IPS-20b (cell line): Measurements from ENCODE around the gene VWA8.

Source experiments
- H3K27ac ChIP-seq: one replicate; pipeline ENCODE4 v1.5.1; 2013; ENCODE audit warnings: low read length
- H3K27me3 ChIP-seq: 2 replicates; pipeline ENCODE4 v1.6.1; 2013; ENCODE audit warnings: mild to moderate bottlenecking, low read length, inconsistent platforms; ENCODE audit not compliant: insufficient read depth
- H3K36me3 ChIP-seq: 2 replicates; pipeline ENCODE4 v1.6.1; 2013; ENCODE audit warnings: low read depth, mild to moderate bottlenecking, inconsistent platforms, low read length, moderate library complexity; ENCODE audit not compliant: insufficient read depth
- H3K4me1 ChIP-seq: 2 replicates; pipeline ENCODE4 v1.6.1; 2013; ENCODE audit warnings: mild to moderate bottlenecking, control low read depth, inconsistent platforms, low read length, moderate library complexity; ENCODE audit not compliant: insufficient read depth
- H3K4me3 ChIP-seq: 2 replicates; pipeline ENCODE4 v1.5.1; 2013; ENCODE audit warnings: mild to moderate bottlenecking, low read length, inconsistent platforms
- H3K9ac ChIP-seq: 2 replicates; pipeline ENCODE4 v1.6.1; 2013; ENCODE audit warnings: low read depth, mild to moderate bottlenecking, inconsistent platforms, low read length, moderate library complexity
- H3K9me3 ChIP-seq: 2 replicates; pipeline ENCODE4 v1.6.1; 2013; ENCODE audit warnings: mild to moderate bottlenecking, low read depth, low read length, inconsistent platforms; ENCODE audit not compliant: insufficient read depth

VWA8 gene

GRCh38 chr13:41568143-41568971, 392.6 kb downstream of the VWA8 start:
- no peak overlapping the region for H3K9ac ChIP-seq
- no peaks in the 10 kb centered on the region for H3K36me3 ChIP-seq
- no peak overlapping the region for H3K27ac ChIP-seq
- H3K4me1 ChIP-seq, result no peaks in the 10 kb centered on the region; the same call in 1 of the 2 replicates
- H3K4me3 ChIP-seq, result no peak overlapping the region
- H3K27me3 ChIP-seq, result no peaks in the 10 kb centered on the region
- H3K9me3 ChIP-seq, result no peaks in the 10 kb centered on the region

- H3K9me3 ChIP-seq, result no peaks in the 10 kb centered on the region
- H3K9ac ChIP-seq, result no peak overlapping the region
- H3K36me3 ChIP-seq, result no peaks in the 10 kb centered on the region
- H3K27me3 ChIP-seq, result no peaks in the 10 kb centered on the region
- no peaks in the 10 kb centered on the region; the same call in 1 of the 2 replicates for H3K4me1 ChIP-seq
- H3K4me3 ChIP-seq, result no peak overlapping the region
- H3K27ac ChIP-seq, result no peak overlapping the region
These were observed 393.5 kb downstream of the VWA8 start for GRCh38 chr13:41567363-41567762.

- no peaks in the 10 kb centered on the region for H3K9me3 ChIP-seq
- H3K4me3 ChIP-seq, result no peak overlapping the region
- no peak overlapping the region for H3K9ac ChIP-seq
- H3K4me1 ChIP-seq, result no peaks in the 10 kb centered on the region; the same call in 1 of the 2 replicates
- H3K36me3 ChIP-seq, result no peaks in the 10 kb centered on the region
- no peak overlapping the region for H3K27ac ChIP-seq
- no peaks in the 10 kb centered on the region for H3K27me3 ChIP-seq
These were observed 395.1 kb downstream of the VWA8 start for GRCh38 chr13:41565846-41566245.

- Histone ChIP-seq H3K4me1 (no peaks in the 10 kb centered on the region; the same call in 1 of the 2 replicates), H3K27me3 (no peaks in the 10 kb centered on the region), H3K9ac (no peak overlapping the region), H3K4me3 (no peak overlapping the region), H3K9me3 (no peaks in the 10 kb centered on the region), H3K27ac (no peak overlapping the region), H3K36me3 (no peaks in the 10 kb centered on the region)
These were observed 395.7 kb downstream of the VWA8 start for GRCh38 chr13:41565216-41565615.

- Histone ChIP-seq H3K4me3 (no peak overlapping the region), H3K27me3 (no peaks in the 10 kb centered on the region), H3K27ac (no peak overlapping the region), H3K9me3 (no peaks in the 10 kb centered on the region), H3K4me1 (no peaks in the 10 kb centered on the region; the same call in 1 of the 2 replicates), H3K9ac (no peak overlapping the region), H3K36me3 (no peaks in the 10 kb centered on the region)
These were observed 396.9 kb downstream of the VWA8 start for GRCh38 chr13:41563984-41564365.

- H3K9ac ChIP-seq, result no peak overlapping the region
- H3K4me3 ChIP-seq, result no peak overlapping the region
- H3K9me3 ChIP-seq, result no peaks in the 10 kb centered on the region
- H3K27me3 ChIP-seq, result no peaks in the 10 kb centered on the region
- H3K4me1 ChIP-seq, result no peaks in the 10 kb centered on the region; the same call in 1 of the 2 replicates
- no peaks in the 10 kb centered on the region for H3K36me3 ChIP-seq
- H3K27ac ChIP-seq, result no peak overlapping the region
These were observed 397.4 kb downstream of the VWA8 start for GRCh38 chr13:41563341-41563983.

- H3K9ac ChIP-seq, result no peak overlapping the region
- H3K9me3 ChIP-seq, result no peaks in the 10 kb centered on the region
- H3K36me3 ChIP-seq, result no peaks in the 10 kb centered on the region
- H3K4me3 ChIP-seq, result no peak overlapping the region
- H3K4me1 ChIP-seq, result no peaks in the 10 kb centered on the region; the same call in 1 of the 2 replicates
- H3K27me3 ChIP-seq, result no peaks in the 10 kb centered on the region
- no peak overlapping the region for H3K27ac ChIP-seq
These were observed 398.2 kb downstream of the VWA8 start for GRCh38 chr13:41562541-41563178.

GRCh38 chr13:41562083-41562482, 398.8 kb downstream of the VWA8 start:
- H3K9ac ChIP-seq, result no peak overlapping the region
- H3K27ac ChIP-seq, result no peak overlapping the region
- no peaks in the 10 kb centered on the region; the same call in 1 of the 2 replicates for H3K4me1 ChIP-seq
- no peaks in the 10 kb centered on the region for H3K9me3 ChIP-seq
- no peaks in the 10 kb centered on the region for H3K36me3 ChIP-seq
- H3K27me3 ChIP-seq, result no peaks in the 10 kb centered on the region
- H3K4me3 ChIP-seq, result no peak overlapping the region

GRCh38 chr13:41561170-41561569, 399.7 kb downstream of the VWA8 start:
- H3K27ac ChIP-seq, result no peak overlapping the region
- no peaks in the 10 kb centered on the region; the same call in 1 of the 2 replicates for H3K4me1 ChIP-seq

GRCh38 chr13:41558781-41559560, 401.9 kb downstream of the VWA8 start:
- no peaks in the 10 kb centered on the region for H3K4me1 ChIP-seq
- no peaks in the 10 kb centered on the region for H3K9me3 ChIP-seq

More at GRCh38 chr13:41561170-41561569, 399.7 kb downstream of the VWA8 start:
- H3K9ac ChIP-seq, result no peak overlapping the region
- H3K9me3 ChIP-seq, result no peaks in the 10 kb centered on the region
- H3K36me3 ChIP-seq, result no peaks in the 10 kb centered on the region
- H3K27me3 ChIP-seq, result no peaks in the 10 kb centered on the region
- no peak overlapping the region for H3K4me3 ChIP-seq

GRCh38 chr13:41557719-41558118, 403.2 kb downstream of the VWA8 start:
- Histone ChIP-seq H3K27me3 (no peaks in the 10 kb centered on the region), H3K27ac (no peak overlapping the region), H3K4me1 (no peaks in the 10 kb centered on the region), H3K9ac (no peak overlapping the region), H3K4me3 (no peak overlapping the region), H3K36me3 (no peaks in the 10 kb centered on the region), H3K9me3 (no peaks in the 10 kb centered on the region)

More at GRCh38 chr13:41558781-41559560, 401.9 kb downstream of the VWA8 start:
- H3K27me3 ChIP-seq, result no peaks in the 10 kb centered on the region
- H3K27ac ChIP-seq, result no peak overlapping the region
- H3K36me3 ChIP-seq, result no peaks in the 10 kb centered on the region
- no peak overlapping the region for H3K9ac ChIP-seq
- no peak overlapping the region for H3K4me3 ChIP-seq
